Liver (tissue), 9 donors: ENCODE results near the gene ERC1. TPM values are rescaled to one million over a fixed set of nuclear protein-coding genes. Genes with fewer than 3 reads are reported as not detected.

Experiments
- DNase-seq: peaks from one replicate; pipeline ENCODE4 v3.0.0-alpha.2; 2017; ENCODE audit warnings: low spot score
- H3K27ac ChIP-seq, 2 donors: one replicate each; pipeline ENCODE4 v1.7.0; 2013; ENCODE audit warnings: inconsistent platforms in 2 of 2, low read length in 2 of 2, control low read depth in 1 of 2, low read depth in 1 of 2, mild to moderate bottlenecking in 1 of 2
- H3K27me3 ChIP-seq, 4 donors: one replicate each; pipeline versions ENCODE4 v1.6.1 to v1.7.0; 2013; ENCODE audit warnings: low read length in 3 of 4, inconsistent platforms in 1 of 4, mild to moderate bottlenecking in 1 of 4, moderate library complexity in 1 of 4; ENCODE audit not compliant: control insufficient read depth in 4 of 4, insufficient read depth in 4 of 4
- H3K36me3 ChIP-seq, 4 donors: one replicate each; pipeline versions ENCODE4 v1.6.1 to v1.7.0; 2013; ENCODE audit warnings: low read length in 3 of 4, mild to moderate bottlenecking in 3 of 4, low read depth in 1 of 4, moderate library complexity in 1 of 4; ENCODE audit not compliant: control insufficient read depth in 4 of 4, insufficient read depth in 3 of 4
- H3K4me1 ChIP-seq, 4 donors: one replicate each; pipeline versions ENCODE4 v1.6.1 to v1.7.0; 2013; ENCODE audit warnings: low read length in 3 of 4, mild to moderate bottlenecking in 3 of 4, moderate library complexity in 1 of 4; ENCODE audit not compliant: control insufficient read depth in 4 of 4, insufficient read depth in 4 of 4
- H3K4me3 ChIP-seq, 3 donors: one replicate each; pipeline versions ENCODE4 v1.6.1 to v1.7.0; 2013; ENCODE audit warnings: low read length in 3 of 3, control low read depth in 1 of 3, low read depth in 1 of 3, mild to moderate bottlenecking in 1 of 3
- H3K9ac ChIP-seq, 2 donors: one replicate each; pipeline ENCODE4 v1.7.0; 2013; ENCODE audit warnings: low read length in 2 of 2, mild to moderate bottlenecking in 2 of 2, moderate library complexity in 2 of 2, control low read depth in 1 of 2, low read depth in 1 of 2
- H3K9me3 ChIP-seq, 4 donors: one replicate each; pipeline versions ENCODE4 v1.6.1 to v1.7.0; 2013; ENCODE audit warnings: low read length in 3 of 4; ENCODE audit not compliant: control insufficient read depth in 4 of 4
- EGR1 ChIP-seq, 2 donors: IDR thresholded peaks; 2 replicates each; pipeline ENCODE4 v1.6.1; 2016 to 2018; ENCODE audit warnings: antibody characterized with exemption in 2 of 2, low read depth in 2 of 2
- FOXA1 ChIP-seq: IDR thresholded peaks from 2 replicates; pipeline ENCODE4 v1.6.1; 2016; ENCODE audit warnings: antibody characterized with exemption
- FOXA2 ChIP-seq: IDR thresholded peaks from 2 replicates; pipeline ENCODE4 v1.6.1; 2016; ENCODE audit warnings: antibody characterized with exemption
- GABPA ChIP-seq, 2 donors: IDR thresholded peaks in 1 of 2; conservative IDR thresholded peaks in 1 of 2; 2 replicates each; pipeline ENCODE4 v1.6.1; 2016; ENCODE audit warnings: antibody characterized with exemption in 2 of 2, mild to moderate bottlenecking in 1 of 2, moderate library complexity in 1 of 2
- HNF4A ChIP-seq, 2 donors: conservative IDR thresholded peaks; 2 replicates each; pipeline ENCODE4 v1.6.1; 2016; ENCODE audit warnings: antibody characterized with exemption in 2 of 2, mild to moderate bottlenecking in 2 of 2
- HNF4G ChIP-seq: IDR thresholded peaks from 2 replicates; pipeline ENCODE4 v1.6.1; 2016; ENCODE audit warnings: antibody characterized with exemption
- JUND ChIP-seq, 2 donors: IDR thresholded peaks; 2 replicates each; pipeline ENCODE4 v1.6.1; 2016; ENCODE audit warnings: antibody characterized with exemption in 2 of 2
- NR2F2 ChIP-seq: IDR thresholded peaks from 2 replicates; pipeline ENCODE4 v1.6.1; 2016; ENCODE audit warnings: antibody characterized with exemption
- RAD21 ChIP-seq, 2 donors: IDR thresholded peaks; 2 replicates each; pipeline ENCODE4 v1.6.1; 2016; ENCODE audit warnings: antibody characterized with exemption in 2 of 2, mild to moderate bottlenecking in 2 of 2
- RXRA ChIP-seq, 2 donors: IDR thresholded peaks; 2 replicates each; pipeline ENCODE4 v1.6.1; 2017 to 2018; ENCODE audit warnings: antibody characterized with exemption in 2 of 2, mild to moderate bottlenecking in 1 of 2
- SP1 ChIP-seq: IDR thresholded peaks from 2 replicates; pipeline ENCODE4 v1.6.1; 2018; ENCODE audit warnings: antibody characterized with exemption, mild to moderate bottlenecking
- TAF1 ChIP-seq: conservative IDR thresholded peaks from 2 replicates; pipeline ENCODE4 v1.6.1; 2016; ENCODE audit warnings: antibody characterized with exemption, mild to moderate bottlenecking
- YY1 ChIP-seq: IDR thresholded peaks from 2 replicates; pipeline ENCODE4 v1.6.1; 2016; ENCODE audit warnings: antibody characterized with exemption, mild to moderate bottlenecking
- WGBS: extraction: QIAGEN DNeasy Blood & Tissue Kit; methylation state at CpG from one replicate; pipeline ENCODE4 v1.1.7; 2013; 5-methylcytosine and 5-hydroxymethylcytosine counted together
- polyA plus RNA-seq, 2 donors: library from polyadenylated mRNA; stranded (reverse) in 1 of 2; unstranded in 1 of 2; fragments of 200-250 nt in 1 of 2; fragments of >200 nt in 1 of 2; fragmentation: Nextera tagmentation in 1 of 2; extraction: Ambion mirVana in 1 of 2; gene quantifications; one replicate each; pipeline versions ENCODE4 v1.2.1 to v1.2.3, GENCODE V29; 2013 to 2015
- total RNA-seq, 2 donors: library from RNA; depleted of rRNA; stranded (reverse); fragments of >200 nt; gene quantifications; one replicate each; pipeline ENCODE4 v1.2.3, GENCODE V29; 2014
- TF ChIP-seq, protein P1 (sequence below): IDR thresholded peaks from 2 replicates; pipeline ENCODE4 v1.6.1; 2016; ENCODE audit warnings: antibody characterized with exemption
- TF ChIP-seq, protein P2 (sequence below): IDR thresholded peaks from 2 replicates; pipeline ENCODE4 v1.6.1; 2016; ENCODE audit warnings: antibody characterized with exemption
- TF ChIP-seq, protein P3 (sequence below): fragments of 150-350 bp; IDR thresholded peaks from 2 replicates; pipeline ENCODE4 v1.5.1; 2017; ENCODE audit warnings: improper control_type of control experiment, low read depth, low read length; ENCODE audit not compliant: missing input control
- TF ChIP-seq, protein P4 (sequence below): IDR thresholded peaks from 2 replicates; pipeline ENCODE4 v1.6.1; 2016; ENCODE audit warnings: antibody characterized with exemption, mild to moderate bottlenecking
- TF ChIP-seq, protein P5 (sequence below): IDR thresholded peaks from 2 replicates; pipeline ENCODE4 v1.6.1; 2016; ENCODE audit warnings: antibody characterized with exemption
- donor health status: healthy.
- donor health status: healthy.
- donor health status: healthy.
- donor health status: healthy.
- donor health status: healthy.

ERC1 gene
- total and polyA plus RNA-seq, 4 donors = 6.2 to 50.2 (median 10.3) TPM

DNA sequence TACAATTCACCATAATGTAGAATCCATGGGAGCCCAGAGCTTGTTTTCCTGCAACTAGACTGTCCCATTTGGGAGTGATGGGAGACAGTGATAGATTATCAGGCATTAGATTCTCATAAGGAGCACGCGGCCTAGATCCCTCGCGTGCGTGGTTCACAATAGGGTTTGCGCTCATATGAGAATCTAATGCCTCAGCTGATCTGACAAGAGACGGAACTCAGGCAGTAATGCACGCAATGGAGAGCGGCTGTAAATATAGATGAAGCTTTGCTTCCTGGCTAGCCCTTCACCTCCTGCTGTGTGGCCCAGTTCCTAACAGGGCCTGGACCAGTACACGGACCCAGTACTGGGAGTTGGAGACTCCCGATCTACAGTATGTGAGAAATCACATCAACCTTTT, 476.7 kb downstream of the ERC1 start (continued):
- TF ChIP-seq, protein P1, sequence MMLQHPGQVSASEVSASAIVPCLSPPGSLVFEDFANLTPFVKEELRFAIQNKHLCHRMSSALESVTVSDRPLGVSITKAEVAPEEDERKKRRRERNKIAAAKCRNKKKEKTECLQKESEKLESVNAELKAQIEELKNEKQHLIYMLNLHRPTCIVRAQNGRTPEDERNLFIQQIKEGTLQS = no peak

DNA sequence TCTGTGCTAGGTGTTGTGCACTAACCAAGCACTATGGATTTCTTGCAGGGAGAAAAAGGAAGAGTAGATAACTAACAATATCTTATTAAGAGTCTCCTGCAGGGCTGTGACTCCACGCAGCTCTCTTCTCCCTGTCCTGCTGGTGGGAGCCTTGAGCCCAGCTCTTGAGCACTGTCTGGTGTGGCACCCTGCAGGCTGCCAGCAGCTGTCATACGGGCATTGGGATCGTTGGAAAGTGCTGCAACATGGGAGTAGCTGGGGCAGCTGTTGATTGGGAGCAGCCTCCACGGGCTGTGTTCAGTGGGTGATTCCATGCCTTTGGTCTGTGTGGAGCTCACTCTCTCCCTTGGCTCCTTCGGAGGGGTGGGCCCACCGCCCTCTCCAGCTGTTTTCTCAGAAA, 478.0 kb downstream of the ERC1 start:
- Histone ChIP-seq H3K4me1 (no peaks in the 10 kb centered on the region), H3K27me3 (no peaks in the 10 kb centered on the region), H3K4me3 (no peak overlapping the region), H3K27ac (no peak overlapping the region), H3K9ac (no peak overlapping the region), H3K36me3 (no peaks in the 10 kb centered on the region), H3K9me3 (no peaks in the 10 kb centered on the region)
- no peak for DNase-seq
- TF ChIP-seq, protein P2, sequence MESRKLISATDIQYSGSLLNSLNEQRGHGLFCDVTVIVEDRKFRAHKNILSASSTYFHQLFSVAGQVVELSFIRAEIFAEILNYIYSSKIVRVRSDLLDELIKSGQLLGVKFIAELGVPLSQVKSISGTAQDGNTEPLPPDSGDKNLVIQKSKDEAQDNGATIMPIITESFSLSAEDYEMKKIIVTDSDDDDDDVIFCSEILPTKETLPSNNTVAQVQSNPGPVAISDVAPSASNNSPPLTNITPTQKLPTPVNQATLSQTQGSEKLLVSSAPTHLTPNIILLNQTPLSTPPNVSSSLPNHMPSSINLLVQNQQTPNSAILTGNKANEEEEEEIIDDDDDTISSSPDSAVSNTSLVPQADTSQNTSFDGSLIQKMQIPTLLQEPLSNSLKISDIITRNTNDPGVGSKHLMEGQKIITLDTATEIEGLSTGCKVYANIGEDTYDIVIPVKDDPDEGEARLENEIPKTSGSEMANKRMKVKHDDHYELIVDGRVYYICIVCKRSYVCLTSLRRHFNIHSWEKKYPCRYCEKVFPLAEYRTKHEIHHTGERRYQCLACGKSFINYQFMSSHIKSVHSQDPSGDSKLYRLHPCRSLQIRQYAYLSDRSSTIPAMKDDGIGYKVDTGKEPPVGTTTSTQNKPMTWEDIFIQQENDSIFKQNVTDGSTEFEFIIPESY = no peak
- TF ChIP-seq, protein P3, sequence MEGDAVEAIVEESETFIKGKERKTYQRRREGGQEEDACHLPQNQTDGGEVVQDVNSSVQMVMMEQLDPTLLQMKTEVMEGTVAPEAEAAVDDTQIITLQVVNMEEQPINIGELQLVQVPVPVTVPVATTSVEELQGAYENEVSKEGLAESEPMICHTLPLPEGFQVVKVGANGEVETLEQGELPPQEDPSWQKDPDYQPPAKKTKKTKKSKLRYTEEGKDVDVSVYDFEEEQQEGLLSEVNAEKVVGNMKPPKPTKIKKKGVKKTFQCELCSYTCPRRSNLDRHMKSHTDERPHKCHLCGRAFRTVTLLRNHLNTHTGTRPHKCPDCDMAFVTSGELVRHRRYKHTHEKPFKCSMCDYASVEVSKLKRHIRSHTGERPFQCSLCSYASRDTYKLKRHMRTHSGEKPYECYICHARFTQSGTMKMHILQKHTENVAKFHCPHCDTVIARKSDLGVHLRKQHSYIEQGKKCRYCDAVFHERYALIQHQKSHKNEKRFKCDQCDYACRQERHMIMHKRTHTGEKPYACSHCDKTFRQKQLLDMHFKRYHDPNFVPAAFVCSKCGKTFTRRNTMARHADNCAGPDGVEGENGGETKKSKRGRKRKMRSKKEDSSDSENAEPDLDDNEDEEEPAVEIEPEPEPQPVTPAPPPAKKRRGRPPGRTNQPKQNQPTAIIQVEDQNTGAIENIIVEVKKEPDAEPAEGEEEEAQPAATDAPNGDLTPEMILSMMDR = no peak
- TF ChIP-seq HNF4G = no peak
- TF ChIP-seq FOXA1 = no peak
- no peak for TF ChIP-seq JUND (IDR thresholded peaks at IDR 0.05)
- TF ChIP-seq HNF4A (conservative IDR thresholded peaks at IDR 0.05) = no peak
- TF ChIP-seq GABPA (IDR thresholded peaks at IDR 0.05 in 1 of 2, conservative IDR thresholded peaks at IDR 0.05 in 1 of 2) = no peak
- TF ChIP-seq, protein P1 = no peak
- TF ChIP-seq RAD21 (IDR thresholded peaks at IDR 0.05) = no peak
- TF ChIP-seq, protein P4, sequence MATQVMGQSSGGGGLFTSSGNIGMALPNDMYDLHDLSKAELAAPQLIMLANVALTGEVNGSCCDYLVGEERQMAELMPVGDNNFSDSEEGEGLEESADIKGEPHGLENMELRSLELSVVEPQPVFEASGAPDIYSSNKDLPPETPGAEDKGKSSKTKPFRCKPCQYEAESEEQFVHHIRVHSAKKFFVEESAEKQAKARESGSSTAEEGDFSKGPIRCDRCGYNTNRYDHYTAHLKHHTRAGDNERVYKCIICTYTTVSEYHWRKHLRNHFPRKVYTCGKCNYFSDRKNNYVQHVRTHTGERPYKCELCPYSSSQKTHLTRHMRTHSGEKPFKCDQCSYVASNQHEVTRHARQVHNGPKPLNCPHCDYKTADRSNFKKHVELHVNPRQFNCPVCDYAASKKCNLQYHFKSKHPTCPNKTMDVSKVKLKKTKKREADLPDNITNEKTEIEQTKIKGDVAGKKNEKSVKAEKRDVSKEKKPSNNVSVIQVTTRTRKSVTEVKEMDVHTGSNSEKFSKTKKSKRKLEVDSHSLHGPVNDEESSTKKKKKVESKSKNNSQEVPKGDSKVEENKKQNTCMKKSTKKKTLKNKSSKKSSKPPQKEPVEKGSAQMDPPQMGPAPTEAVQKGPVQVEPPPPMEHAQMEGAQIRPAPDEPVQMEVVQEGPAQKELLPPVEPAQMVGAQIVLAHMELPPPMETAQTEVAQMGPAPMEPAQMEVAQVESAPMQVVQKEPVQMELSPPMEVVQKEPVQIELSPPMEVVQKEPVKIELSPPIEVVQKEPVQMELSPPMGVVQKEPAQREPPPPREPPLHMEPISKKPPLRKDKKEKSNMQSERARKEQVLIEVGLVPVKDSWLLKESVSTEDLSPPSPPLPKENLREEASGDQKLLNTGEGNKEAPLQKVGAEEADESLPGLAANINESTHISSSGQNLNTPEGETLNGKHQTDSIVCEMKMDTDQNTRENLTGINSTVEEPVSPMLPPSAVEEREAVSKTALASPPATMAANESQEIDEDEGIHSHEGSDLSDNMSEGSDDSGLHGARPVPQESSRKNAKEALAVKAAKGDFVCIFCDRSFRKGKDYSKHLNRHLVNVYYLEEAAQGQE = no peak
- TF ChIP-seq YY1 = no peak
- TF ChIP-seq SP1 = no peak
- TF ChIP-seq EGR1 (IDR thresholded peaks at IDR 0.05; ENCODE audit: low read depth in 2 of 2) = no peak
- TF ChIP-seq RXRA (IDR thresholded peaks at IDR 0.05) = no peak
- TF ChIP-seq, protein P5, sequence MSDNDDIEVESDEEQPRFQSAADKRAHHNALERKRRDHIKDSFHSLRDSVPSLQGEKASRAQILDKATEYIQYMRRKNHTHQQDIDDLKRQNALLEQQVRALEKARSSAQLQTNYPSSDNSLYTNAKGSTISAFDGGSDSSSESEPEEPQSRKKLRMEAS = no peak
- no peak for TF ChIP-seq FOXA2
- no peak for TF ChIP-seq NR2F2
- TF ChIP-seq TAF1 = no peak
- 97% methylated on average over 6 of the region's 6 CpGs for WGBS
